Measurements from ENCODE around the gene DDX6.

The DDX6 gene

DNA sequence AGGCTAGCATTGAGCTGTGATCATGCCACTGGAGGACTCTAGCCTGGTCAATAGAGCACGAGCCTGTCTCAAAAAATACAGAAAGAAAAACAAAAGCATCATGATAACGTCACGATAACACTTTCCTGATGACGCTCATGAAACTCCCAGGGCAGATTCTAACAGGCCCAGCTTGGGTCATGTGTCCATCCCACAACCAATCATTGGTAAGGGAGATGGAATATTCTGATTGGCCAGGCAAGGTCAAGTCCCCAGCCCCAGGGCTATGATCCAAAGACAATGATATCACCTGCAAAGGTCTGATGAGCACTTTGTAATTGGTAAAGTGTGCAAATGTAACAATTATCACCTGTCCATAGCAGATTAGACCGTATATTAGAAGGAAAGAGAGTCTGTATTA lies 21.5 kb upstream of the DDX6 start:
- Histone ChIP-seq H3K4me2 (ENCODE audit: low read depth, low read length, poor library complexity, severe bottlenecking) (no peak overlapping the region), H3K36me3 (ENCODE audit: low read length) (no peaks in the 10 kb centered on the region), H3K9me2 (replicated peaks; ENCODE audit: insufficient read depth, low read length) (no peaks in the 10 kb centered on the region), H3K9ac (ENCODE audit: low read length) (no peak overlapping the region), H3K27ac (ENCODE audit: low read depth, low read length) (no peak overlapping the region), H3K9me3 (ENCODE audit: insufficient read depth, low read length) (no peaks in the 10 kb centered on the region), H4K20me1 (ENCODE audit: low read depth, low read length) (no peaks in the 10 kb centered on the region), H3K4me3 (ENCODE audit: insufficient read depth, low read length, poor library complexity, severe bottlenecking) (no peak overlapping the region), H3K79me2 (ENCODE audit: insufficient read depth, low read length) (no peaks in the 10 kb centered on the region), H3F3A (ENCODE audit: insufficient read depth) (0 out of 2 replicates have a peak, but pooled peaks cover 7% of the 10 kb centered on the region), H3K27me3 (ENCODE audit: low read length) (no peaks in the 10 kb centered on the region), H2AFZ (ENCODE audit: low read depth, low read length, severe bottlenecking) (no peak overlapping the region)
- TF ChIP-seq EZH2phosphoT487 (conservative IDR thresholded peaks at IDR 0.05; ENCODE audit: low read length): no peak
- TF ChIP-seq, protein P1, sequence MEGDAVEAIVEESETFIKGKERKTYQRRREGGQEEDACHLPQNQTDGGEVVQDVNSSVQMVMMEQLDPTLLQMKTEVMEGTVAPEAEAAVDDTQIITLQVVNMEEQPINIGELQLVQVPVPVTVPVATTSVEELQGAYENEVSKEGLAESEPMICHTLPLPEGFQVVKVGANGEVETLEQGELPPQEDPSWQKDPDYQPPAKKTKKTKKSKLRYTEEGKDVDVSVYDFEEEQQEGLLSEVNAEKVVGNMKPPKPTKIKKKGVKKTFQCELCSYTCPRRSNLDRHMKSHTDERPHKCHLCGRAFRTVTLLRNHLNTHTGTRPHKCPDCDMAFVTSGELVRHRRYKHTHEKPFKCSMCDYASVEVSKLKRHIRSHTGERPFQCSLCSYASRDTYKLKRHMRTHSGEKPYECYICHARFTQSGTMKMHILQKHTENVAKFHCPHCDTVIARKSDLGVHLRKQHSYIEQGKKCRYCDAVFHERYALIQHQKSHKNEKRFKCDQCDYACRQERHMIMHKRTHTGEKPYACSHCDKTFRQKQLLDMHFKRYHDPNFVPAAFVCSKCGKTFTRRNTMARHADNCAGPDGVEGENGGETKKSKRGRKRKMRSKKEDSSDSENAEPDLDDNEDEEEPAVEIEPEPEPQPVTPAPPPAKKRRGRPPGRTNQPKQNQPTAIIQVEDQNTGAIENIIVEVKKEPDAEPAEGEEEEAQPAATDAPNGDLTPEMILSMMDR (IDR thresholded peaks at IDR 0.05; ENCODE audit: insufficient read depth, low read length, poor library complexity, severe bottlenecking): no peak

DNA sequence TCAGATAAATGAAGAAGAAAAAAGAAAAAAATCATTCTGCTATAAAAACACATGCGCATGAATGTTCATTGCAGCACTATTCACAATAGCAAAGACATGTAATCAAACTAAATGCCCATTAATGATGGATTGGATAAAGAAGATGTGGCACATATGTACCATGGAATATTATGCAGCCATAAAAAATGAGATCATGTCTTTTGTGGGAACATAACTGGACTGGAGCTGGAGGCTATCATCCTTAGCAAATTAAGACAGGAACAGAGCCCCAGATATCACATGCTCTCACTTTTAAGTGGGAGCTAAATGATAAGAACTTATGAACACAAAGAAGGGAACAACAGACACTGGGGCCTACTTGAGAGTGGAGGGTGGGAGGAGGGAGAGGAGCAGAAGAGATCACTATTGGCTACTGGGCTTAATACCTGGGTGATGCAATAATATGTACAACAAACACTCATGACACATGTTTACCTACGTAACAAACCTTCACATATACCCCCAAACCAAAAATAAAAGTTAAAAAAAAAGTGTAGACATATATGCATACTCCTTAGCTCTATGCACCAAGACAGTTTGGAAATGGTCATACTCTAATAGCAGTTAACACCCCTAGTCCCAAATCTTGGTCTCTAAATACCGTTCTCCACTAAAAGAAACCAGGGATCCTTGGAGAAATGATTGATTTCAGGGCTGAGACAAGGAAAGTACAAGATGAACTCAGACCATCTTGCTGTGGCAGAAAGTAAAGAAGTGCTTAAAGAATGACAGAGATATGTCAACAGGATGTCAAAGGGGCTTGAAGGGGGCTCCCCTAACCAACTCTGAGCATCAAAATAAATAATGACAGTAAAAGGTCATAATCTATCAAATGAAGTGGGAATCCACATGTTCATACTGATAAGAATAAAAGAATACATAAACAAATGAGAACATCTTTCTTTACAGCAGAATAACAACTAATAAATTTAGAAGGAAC lies 17.1 kb upstream of the DDX6 start:
- H3K9me3 ChIP-seq (ENCODE audit: insufficient read depth, low read length): no peaks in the 10 kb centered on the region
- H3K27me3 ChIP-seq (ENCODE audit: low read length): no peaks in the 10 kb centered on the region
- no peaks in the 10 kb centered on the region for H3F3A ChIP-seq (ENCODE audit: insufficient read depth)
- no peaks in the 10 kb centered on the region for H3K36me3 ChIP-seq (ENCODE audit: low read length)
- no peak overlapping the region for H2AFZ ChIP-seq (ENCODE audit: low read depth, low read length, severe bottlenecking)
- no peak overlapping the region for H3K4me2 ChIP-seq (ENCODE audit: low read depth, low read length, poor library complexity, severe bottlenecking)
- H3K4me3 ChIP-seq (ENCODE audit: insufficient read depth, low read length, poor library complexity, severe bottlenecking): no peak overlapping the region
- H4K20me1 ChIP-seq (ENCODE audit: low read depth, low read length): no peaks in the 10 kb centered on the region
- H3K9me2 ChIP-seq (replicated peaks; ENCODE audit: insufficient read depth, low read length): no peaks in the 10 kb centered on the region
- no peak overlapping the region for H3K9ac ChIP-seq (ENCODE audit: low read length)
- no peaks in the 10 kb centered on the region for H3K79me2 ChIP-seq (ENCODE audit: insufficient read depth, low read length)
- no peak overlapping the region for H3K27ac ChIP-seq (ENCODE audit: low read depth, low read length)
- TF ChIP-seq, protein P1 (IDR thresholded peaks at IDR 0.05; ENCODE audit: insufficient read depth, low read length, poor library complexity, severe bottlenecking): no peak
- TF ChIP-seq EZH2phosphoT487 (conservative IDR thresholded peaks at IDR 0.05; ENCODE audit: low read length): no peak

DNA sequence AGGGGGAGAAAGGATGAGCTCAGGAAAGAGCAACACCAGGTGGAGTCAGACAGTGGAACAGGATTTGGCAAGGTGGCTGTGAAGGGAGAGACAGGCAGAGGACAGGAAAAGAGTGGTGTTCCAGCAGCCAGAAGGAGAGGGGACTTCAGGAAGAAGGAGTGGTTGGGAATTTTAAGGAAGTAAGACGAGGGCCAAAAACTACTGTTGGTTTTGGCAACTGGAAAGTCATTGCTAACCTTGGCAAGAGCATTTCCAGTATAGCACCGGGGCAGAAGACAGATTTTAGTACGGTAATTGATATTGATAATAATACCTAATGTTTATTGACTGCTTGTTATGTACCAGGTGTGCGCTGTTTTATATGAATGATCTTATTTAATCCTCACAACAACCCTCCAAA lies 15.4 kb upstream of the DDX6 start:
- Histone ChIP-seq H3K79me2 (ENCODE audit: insufficient read depth, low read length) (no peaks in the 10 kb centered on the region), H2AFZ (ENCODE audit: low read depth, low read length, severe bottlenecking) (no peak overlapping the region), H3K4me3 (ENCODE audit: insufficient read depth, low read length, poor library complexity, severe bottlenecking) (no peak overlapping the region), H3K4me2 (ENCODE audit: low read depth, low read length, poor library complexity, severe bottlenecking) (no peak overlapping the region), H4K20me1 (ENCODE audit: low read depth, low read length) (no peaks in the 10 kb centered on the region), H3K27ac (ENCODE audit: low read depth, low read length) (no peak overlapping the region), H3K9me2 (replicated peaks; ENCODE audit: insufficient read depth, low read length) (no peaks in the 10 kb centered on the region), H3K36me3 (ENCODE audit: low read length) (no peaks in the 10 kb centered on the region), H3K9ac (ENCODE audit: low read length) (no peak overlapping the region), H3K27me3 (ENCODE audit: low read length) (no peaks in the 10 kb centered on the region), H3F3A (ENCODE audit: insufficient read depth) (no peaks in the 10 kb centered on the region), H3K9me3 (ENCODE audit: insufficient read depth, low read length) (no peaks in the 10 kb centered on the region)
- TF ChIP-seq, protein P1 (IDR thresholded peaks at IDR 0.05; ENCODE audit: insufficient read depth, low read length, poor library complexity, severe bottlenecking): no peak
- TF ChIP-seq EZH2phosphoT487 (conservative IDR thresholded peaks at IDR 0.05; ENCODE audit: low read length): no peak
